CD4-positive, alpha-beta T cell treated with Interleukin-10 for 1 hour (primary cell): ENCODE results near the gene SLC47A1.
A peak's percentile ranks its signal among the peaks of the same experiment; 100 is the strongest.
"Not testable (repeated sequence)": the region's sequence is repeated elsewhere in the genome, so short reads cannot be mapped to it uniquely, and the experiment has no call there.

Experiments used
- DNase-seq: peaks from one replicate; pipeline ENCODE4 v3.0.0-alpha.2; 2020

SLC47A1 gene, protein sequence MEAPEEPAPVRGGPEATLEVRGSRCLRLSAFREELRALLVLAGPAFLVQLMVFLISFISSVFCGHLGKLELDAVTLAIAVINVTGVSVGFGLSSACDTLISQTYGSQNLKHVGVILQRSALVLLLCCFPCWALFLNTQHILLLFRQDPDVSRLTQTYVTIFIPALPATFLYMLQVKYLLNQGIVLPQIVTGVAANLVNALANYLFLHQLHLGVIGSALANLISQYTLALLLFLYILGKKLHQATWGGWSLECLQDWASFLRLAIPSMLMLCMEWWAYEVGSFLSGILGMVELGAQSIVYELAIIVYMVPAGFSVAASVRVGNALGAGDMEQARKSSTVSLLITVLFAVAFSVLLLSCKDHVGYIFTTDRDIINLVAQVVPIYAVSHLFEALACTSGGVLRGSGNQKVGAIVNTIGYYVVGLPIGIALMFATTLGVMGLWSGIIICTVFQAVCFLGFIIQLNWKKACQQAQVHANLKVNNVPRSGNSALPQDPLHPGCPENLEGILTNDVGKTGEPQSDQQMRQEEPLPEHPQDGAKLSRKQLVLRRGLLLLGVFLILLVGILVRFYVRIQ

GRCh38 chr17:19533718-19534561, at the start of gene SLC47A1:
TSS of gene SLC47A1 (plus strand) at chr17:19533854. CDS start at chr17:19533940, 86 bp downstream.
- no peak for DNase-seq

- no peak for DNase-seq
Observed at GRCh38 chr17:19485800-19486340, 47.8 kb upstream of the SLC47A1 start.

- DNase-seq, result no peak
Observed at GRCh38 chr17:19486351-19487023, 47.2 kb upstream of the SLC47A1 start.

DNA sequence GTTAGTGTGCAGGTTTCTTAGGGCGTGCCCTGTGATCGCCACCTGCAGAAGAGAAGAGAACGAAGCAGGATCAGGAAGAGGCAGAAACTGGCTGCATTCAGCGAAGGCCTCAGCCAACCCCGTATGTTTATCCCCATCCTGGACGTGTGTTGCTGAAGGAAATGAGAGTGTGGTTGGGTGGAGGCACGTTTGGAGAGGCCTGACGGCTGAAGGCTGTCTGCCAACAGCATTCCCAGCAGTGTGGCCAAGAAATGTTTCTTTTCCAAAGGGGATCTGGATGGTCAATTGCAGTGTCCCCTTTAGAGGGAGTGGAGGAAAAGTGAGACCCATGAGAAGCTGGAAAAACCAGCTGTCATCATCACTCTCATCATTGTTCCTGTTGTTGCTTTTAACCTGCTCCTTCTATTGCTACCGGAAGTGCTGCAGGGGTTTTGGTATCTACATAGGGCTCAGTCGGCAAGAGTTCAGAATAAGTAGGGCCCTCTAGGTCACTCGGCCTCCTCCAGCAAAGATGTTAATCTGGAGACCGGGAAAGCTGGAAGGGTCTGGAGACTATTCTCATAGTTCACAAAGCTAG, 46.5 kb upstream of the SLC47A1 start:
- DNase-seq, result no peak

DNA sequence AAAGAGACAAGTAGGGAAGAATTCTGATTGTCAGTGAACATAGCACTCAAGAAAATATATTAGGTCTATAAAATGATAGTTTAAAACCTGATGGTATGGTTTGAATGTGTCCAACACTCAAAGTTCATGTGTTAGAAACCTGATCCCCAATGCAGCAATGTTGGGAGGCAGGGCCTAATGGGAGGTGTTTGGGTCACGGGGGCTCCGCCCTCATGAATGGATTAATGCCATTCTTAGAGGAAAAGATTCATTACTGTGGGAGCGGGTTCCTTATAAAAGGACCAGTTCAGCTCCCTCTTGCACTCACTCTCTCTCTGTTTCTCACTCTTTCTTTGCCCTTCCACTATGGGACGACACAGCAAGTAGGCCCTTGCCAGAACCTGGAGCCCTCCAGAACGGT, 41.5 kb upstream of the SLC47A1 start:
- DNase-seq, result no peak

DNA sequence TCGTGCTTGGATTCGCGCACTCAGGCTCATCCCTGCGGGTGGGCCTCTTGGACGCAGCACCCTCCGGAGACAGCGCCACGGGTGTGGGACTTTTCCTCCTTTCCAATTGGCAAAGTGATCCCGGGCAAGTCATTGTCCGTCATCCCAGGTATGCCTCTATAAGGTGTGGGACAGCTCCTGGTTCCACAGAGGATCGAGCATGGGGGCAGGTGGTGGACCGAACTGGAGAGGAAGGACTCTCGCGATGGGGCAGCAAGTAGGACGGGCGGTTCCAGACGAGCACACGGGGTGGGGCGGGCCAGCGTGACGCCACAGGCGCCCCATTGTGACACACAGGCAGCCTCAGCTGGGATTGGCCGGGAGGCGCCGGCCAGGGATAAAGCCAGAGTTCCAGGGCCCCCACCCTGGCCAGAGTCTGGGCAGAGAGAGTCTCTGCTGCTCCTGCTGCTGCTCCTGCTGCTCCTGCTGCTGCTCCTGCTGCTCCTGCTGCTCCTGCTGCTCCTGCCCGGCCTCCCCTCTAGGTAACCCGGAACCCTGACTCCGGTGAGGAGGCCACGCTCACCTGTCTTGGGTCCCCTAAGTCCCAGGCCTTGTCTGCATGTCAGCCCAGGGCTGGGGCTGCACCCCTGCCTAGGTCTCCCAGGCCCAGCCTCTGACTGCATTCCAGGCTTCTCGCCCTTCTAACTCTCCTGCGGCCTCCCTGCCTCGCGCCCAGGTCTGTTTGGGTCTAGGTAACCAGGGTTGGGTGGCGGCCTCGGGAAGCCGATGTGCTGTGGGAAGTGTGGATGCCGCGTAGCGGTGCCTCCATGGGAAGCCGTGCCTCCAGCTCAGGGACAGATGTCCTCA, 38.5 kb upstream of the SLC47A1 start:
- DNase-seq, result no peak

GRCh38 chr17:19495828-19496528, 37.7 kb upstream of the SLC47A1 start:
- DNase-seq, result no peak

- DNase-seq, result no peak
Observed at GRCh38 chr17:19497624-19498023, 36.0 kb upstream of the SLC47A1 start.

- no peak for DNase-seq
Observed at GRCh38 chr17:19501219-19501618, 32.4 kb upstream of the SLC47A1 start.

GRCh38 chr17:19502517-19502916, 31.1 kb upstream of the SLC47A1 start:
- peak; percentile 51 for DNase-seq

GRCh38 chr17:19505561-19505960, 28.1 kb upstream of the SLC47A1 start:
- not testable (repeated sequence) for DNase-seq

GRCh38 chr17:19507775-19508576, 25.7 kb upstream of the SLC47A1 start:
- peak; percentile 93 for DNase-seq

DNA sequence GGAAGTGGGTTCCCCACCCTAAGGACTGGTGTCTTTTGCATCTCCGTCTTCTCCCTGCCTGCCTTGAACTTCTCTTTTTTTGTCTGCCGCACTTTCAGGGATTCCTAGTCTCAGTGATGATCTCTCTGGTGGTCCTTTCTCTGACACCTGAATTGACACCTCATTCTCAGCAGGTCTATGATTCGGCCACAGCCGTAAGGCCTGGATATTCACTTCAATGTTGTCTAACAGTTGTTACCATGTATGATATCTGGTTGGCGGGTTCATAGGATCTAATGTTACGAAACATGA, 25.1 kb upstream of the SLC47A1 start:
- DNase-seq, result no peak

DNA sequence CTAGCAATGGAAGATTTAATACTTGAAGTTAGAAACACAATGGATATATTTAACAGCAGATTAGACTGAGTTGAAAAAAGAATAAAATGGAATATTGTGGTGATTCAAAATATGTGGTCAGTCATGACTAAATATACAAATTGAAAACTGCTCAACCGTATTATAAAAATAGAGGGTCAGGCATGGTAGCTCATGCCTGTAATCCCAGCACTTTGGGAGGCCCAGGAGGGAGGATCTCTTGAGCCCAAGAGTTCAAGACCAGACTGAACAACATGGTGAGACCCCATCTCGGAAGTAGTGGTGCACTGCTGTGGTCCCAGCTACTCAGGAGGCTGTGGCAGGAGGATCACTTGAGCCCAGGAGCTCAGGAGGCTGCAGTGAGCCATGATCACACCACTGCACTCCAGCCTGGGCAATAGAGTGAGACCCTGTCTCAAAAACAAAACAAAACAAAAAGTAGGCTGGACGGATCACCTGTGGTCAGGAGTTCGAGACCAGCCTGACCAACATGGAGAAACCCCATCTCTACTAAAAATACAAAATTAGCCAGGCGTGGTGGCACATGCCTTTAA, 24.3 kb upstream of the SLC47A1 start:
- not testable (repeated sequence) for DNase-seq

DNA sequence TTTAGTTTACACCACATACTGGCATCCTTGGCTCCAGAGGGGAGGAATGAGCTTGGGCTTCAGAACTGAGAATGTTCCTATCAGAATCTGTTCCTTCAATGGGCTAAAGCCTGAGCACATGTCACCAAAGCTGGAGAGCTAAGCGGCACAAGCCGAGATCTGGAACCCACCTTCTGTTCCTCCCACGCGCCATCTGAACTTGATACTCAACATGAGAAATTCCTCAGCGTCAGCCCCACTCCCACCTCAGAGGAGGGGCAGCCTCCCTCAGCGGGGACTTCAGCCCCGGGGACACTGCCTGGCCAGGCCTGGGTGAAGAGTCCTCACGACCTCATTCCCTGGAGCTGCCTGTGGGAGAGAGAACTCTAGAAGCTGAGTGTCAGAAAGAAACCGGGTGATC, 22.8 kb upstream of the SLC47A1 start:
- DNase-seq, result no peak

- DNase-seq, result peak; percentile 73
Observed at GRCh38 chr17:19513897-19514488, 19.7 kb upstream of the SLC47A1 start.

DNA sequence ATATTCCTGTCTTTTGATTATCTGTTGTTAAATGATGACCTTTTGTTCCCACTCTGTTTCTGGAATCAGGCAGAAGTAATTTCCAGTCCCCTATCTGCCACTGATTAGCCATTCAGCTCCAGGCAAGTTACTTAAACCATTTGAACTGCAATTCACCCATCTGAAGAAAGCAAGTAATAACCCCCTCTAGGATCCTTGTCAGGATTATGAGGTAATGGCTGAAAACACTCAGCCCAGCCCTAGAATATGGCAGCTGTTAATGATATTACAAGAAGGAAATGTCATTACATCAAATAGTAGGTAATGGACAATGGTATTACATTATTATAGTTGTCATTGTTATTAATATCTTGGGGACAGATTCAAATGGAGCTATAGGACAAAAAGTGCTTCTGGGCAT, 16.0 kb upstream of the SLC47A1 start:
- DNase-seq, result no peak

DNA sequence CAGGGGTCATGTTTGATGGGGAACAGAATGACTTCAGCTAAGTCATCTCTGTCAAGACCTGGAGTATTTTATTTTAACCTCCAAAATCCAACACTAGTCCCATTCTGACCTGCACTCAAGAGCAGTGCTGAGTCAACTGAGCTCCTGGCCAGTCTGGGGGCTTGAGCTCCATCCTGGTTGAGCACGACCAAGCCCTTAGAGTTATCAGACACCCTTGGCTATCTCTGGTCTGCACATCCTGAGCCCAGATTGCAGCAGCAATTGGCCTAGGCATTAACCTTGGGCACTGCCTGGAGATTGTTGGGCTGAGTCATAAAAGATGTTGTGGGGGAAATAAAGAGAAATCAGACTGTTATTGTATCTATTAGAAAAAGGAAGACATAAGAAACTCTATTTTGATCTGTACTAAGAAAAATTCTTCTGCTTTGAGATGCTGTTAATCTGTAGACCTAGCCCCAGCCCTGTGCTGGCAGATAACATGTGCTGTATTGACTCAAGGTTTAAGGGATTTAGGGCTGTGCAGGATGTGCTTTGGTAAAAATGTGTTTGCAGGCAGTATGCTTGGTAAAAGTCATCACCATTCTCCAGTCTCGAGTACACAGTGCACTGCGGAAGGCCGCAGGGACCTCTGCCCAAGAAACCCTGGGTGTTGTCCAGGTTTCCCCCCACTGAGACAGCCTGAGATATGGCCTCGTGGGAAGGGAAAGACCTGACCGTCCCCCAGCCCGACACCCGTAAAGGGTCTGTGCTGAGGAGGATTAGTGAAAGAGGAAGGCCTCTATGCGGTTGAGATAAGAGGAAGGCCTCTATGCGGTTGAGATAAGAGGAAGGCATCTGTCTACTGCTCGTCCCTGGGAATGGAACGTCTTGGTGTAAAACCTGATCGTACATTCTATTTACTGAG, 14.0 kb upstream of the SLC47A1 start:
- DNase-seq, result not testable (repeated sequence)
